ENCODE data around the gene FLAD1.

FLAD1 gene

GRCh38 chr1:155003227-155003765, 20.2 kb downstream of the FLAD1 start:
- no peak for DNase-seq (ENCODE audit: low read depth in 2 of 2)

DNA sequence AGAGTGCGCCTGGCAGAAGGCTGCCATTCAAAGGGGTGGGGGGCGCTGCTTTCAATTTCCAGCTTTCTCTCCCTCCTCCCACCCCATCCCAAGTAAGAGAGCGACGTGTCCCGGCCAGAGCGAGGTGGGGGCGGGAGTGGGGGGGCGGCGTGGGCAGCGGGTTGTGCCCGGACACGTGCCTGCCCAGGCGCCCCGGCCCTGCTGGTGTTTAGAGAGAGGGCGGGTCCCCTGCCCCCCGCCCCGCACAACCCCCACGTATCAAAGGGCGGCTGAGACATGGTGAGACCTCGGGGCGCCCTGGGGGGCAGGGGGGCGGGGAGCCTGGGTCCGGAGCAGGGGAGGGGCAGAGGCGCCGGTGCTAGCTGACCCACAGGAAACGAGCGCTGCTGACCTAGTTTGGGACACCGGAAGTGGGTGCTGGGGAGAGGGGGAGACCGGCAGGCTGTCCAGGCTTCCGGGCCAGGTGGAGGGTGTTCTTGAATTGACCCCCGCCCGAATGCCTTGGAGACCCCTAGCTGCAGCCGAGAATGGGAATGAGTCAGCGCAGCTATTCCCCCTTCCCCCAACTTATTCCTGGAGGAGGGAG, 20.7 kb downstream of the FLAD1 start:
- DNase-seq (ENCODE audit: low read depth in 2 of 2): no peak

GRCh38 chr1:155004352-155005075, 21.4 kb downstream of the FLAD1 start:
- no peak for DNase-seq (ENCODE audit: low read depth in 2 of 2)

- DNase-seq (ENCODE audit: low read depth in 2 of 2): no peak
These were observed 22.2 kb downstream of the FLAD1 start for GRCh38 chr1:155005076-155006011.

DNA sequence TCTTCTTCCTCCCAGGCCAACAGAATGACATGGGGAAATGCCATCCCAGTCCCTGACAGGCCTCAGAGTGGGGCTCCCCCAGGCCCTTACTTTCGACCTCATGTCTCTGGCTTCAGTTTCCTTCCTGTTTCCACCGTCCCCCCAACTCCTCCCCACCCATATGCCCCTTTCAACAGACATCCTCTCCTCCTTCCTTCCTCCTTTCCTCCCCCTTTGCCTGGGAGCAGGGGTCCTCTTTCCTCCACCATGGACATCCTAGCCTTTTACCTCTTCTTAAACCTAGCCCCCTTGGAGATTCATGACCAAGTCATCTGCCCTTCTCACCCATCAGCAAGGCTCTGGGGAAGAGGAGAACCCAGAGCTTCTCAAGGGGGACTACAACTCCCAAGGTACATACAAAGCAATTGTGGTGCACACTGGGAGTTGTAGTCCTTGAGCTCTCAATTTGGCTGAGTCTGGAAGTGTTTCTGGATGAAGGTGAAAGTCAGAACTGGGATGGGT, 23.5 kb downstream of the FLAD1 start:
- DNase-seq (ENCODE audit: low read depth in 2 of 2): no peak

- no peak for DNase-seq (ENCODE audit: low read depth in 2 of 2)
These were observed 24.2 kb downstream of the FLAD1 start for GRCh38 chr1:155007251-155007828.

DNA sequence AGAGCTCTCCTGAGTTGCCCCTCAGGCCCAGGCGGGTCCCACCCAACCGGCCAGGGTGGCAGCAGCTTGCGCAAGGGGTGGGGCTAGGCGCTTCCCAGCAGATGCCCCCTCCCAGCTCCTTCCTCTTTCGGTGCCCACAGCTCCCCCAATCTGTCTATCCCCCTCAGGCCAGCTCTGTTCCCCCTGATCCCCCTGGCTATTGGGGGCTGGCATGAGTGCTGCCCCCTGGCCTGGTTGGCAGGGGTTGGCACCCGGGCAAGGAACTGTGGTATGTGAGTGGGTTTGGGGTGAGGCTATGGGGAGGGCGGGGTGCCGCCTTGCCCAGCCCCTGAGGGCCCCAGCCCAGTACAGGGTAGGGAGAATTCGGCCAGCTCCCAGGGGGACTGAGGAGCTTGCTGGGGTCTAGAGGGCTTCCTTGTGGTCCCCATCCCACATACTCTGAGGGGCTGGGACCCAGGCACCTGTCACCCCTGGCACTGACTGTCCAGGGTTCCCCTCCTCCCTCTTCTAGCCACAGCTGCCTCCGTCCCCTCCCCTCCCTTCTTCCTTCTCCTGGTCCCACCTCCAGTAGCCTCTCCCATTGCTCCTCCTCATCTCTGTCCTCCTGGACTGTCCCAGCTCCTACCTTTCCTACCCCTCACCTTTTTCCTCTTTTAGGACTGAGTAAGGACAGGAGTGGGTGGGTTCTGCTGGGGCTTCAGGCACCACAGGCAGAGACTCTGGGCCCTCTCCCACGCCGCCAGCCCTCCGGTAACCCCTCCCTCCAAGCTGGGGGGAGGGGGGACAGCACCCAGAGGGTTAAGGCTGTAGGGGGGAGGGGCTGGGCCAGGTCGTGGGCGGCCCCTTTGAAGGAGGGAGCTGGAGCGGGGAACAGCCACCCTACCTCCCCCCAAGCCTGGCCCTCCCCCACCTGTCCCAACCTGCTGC, 25.1 kb downstream of the FLAD1 start:
- DNase-seq (ENCODE audit: low read depth in 2 of 2): no peak

DNA sequence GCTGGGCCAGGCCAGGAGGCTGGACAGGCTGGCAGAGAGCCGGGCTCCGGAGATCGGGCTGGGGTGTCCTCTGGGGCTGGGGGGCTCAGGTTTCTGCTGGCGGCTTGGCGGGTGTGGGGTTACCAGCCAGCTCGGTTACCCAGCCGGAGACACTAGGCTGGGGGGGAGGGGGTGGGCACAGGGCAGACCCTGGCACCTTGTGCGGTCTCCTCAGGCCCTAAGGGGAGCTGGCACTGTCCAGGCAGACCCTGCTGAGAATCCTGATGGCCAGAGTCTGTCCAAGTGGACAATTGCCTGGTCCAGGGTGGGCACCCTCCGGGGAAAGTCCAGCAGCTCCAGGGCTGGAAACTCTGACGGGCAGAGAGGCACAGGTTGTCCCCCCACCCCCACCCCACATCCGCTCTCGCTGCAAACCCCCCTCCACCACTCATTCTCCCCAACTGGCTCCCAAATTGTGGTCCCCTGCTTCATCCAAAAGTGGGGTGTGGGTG, 26.1 kb downstream of the FLAD1 start:
- DNase-seq (ENCODE audit: low read depth in 2 of 2): no peak

DNA sequence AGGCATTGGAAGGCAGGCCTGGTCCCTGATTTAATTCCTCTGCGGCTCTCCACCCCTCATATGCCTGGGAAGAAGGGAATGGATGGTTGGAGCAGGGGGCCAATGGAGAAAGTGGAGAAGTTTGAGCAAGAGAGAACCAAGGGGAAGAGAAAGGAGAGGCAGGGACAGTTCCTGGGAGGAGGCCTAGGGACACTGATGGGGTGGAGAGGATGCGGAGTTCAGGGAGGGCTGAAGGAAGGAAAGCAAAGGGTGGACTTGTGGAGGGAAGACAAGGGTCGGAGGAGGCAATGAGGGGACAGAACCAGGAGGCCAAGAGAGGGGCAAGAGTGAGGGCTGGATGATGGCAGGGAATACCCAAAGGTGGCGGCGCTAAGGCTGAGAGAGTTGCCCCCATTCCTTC, 26.6 kb downstream of the FLAD1 start:
- no peak for DNase-seq (ENCODE audit: low read depth in 2 of 2)

GRCh38 chr1:155010211-155010918, 27.2 kb downstream of the FLAD1 start:
- no peak for DNase-seq (ENCODE audit: low read depth in 2 of 2)

DNA sequence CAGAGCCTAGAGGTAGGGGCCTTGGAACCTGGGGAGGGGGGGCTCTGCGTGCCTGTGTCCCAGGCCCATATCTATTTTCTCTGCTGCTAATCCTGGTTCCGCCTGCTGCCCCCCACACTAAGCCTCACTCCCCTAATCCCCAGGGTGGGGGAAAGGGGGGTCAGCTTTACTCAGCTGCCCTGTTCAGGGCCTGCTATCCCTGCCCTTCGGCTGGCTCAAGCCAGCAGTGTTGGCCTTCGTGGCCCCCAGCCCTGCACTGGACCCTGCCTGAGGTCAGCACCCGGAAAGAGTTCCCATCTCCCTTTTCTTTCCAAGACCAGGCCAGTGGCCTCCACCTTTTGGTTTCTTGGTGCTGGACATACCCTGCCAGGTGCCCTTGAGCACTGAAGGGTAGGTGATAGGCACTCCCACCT, 27.9 kb downstream of the FLAD1 start:
- DNase-seq (ENCODE audit: low read depth in 2 of 2): no peak

GRCh38 chr1:155011437-155012025, 28.4 kb downstream of the FLAD1 start:
- no peak for DNase-seq (ENCODE audit: low read depth in 2 of 2)

GRCh38 chr1:155012026-155012546, 28.9 kb downstream of the FLAD1 start:
- no peak for DNase-seq (ENCODE audit: low read depth in 2 of 2)

GRCh38 chr1:155012776-155013602, 29.8 kb downstream of the FLAD1 start:
- no peak for DNase-seq (ENCODE audit: low read depth in 2 of 2)

- no peak for DNase-seq (ENCODE audit: low read depth in 2 of 2)
These were observed 30.5 kb downstream of the FLAD1 start for GRCh38 chr1:155013632-155014031.

DNA sequence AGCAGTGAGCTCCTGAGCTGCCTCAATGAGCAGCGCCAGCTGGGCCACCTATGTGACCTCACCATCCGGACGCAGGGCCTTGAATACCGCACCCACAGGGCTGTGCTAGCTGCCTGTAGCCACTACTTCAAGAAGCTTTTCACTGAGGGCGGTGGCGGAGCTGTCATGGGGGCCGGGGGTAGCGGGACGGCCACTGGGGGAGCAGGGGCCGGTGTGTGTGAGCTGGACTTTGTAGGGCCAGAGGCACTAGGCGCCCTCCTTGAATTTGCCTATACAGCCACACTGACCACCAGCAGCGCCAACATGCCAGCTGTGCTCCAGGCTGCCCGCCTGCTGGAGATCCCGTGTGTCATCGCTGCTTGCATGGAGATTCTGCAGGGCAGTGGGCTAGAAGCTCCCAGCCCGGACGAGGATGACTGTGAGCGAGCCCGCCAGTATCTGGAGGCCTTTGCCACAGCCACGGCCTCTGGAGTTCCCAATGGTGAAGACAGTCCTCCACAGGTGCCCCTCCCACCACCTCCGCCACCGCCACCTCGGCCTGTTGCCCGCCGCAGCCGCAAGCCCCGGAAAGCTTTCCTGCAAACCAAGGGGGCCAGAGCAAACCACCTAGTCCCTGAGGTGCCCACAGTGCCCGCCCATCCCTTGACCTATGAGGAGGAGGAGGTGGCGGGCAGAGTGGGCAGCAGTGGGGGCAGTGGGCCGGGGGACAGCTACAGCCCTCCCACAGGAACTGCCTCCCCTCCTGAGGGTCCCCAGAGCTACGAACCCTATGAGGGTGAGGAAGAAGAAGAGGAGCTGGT, 31.8 kb downstream of the FLAD1 start:
- DNase-seq (ENCODE audit: low read depth in 2 of 2): no peak

GRCh38 chr1:155015527-155016230, 32.5 kb downstream of the FLAD1 start:
- no peak for DNase-seq (ENCODE audit: low read depth in 2 of 2)

Data from fibroblast of skin of left biceps (primary cell).